AG04450 (cell line): ENCODE data around the gene SLC25A25. TPM values are rescaled to one million over a fixed set of nuclear protein-coding genes. Genes with fewer than 3 reads are reported as not detected.

Experiments used
- CTCF ChIA-PET: fragments of 300-600, 350-600 bp; formaldehyde crosslinking; extraction: SDS; loops from one replicate; lab custom pipeline; 2022; ENCODE audit warnings: antibody characterized with exemption, inconsistent platforms; lab: Charles Lee
- POLR2A ChIA-PET: fragments of 350-600 bp; formaldehyde crosslinking; extraction: SDS; loops from one replicate; lab custom pipeline; 2021; ENCODE audit warnings: antibody characterized with exemption, inconsistent platforms; lab: Yijun Ruan, JAX
- DNase-seq: peaks from one replicate; pipeline ENCODE4 v3.0.0-alpha.2; 2011; ENCODE audit warnings: low read depth, low spot score
- H3K27ac ChIP-seq: one replicate; pipeline ENCODE4 v1.5.1; 2012; ENCODE audit warnings: low read depth, low read length, control low read depth
- H3K27me3 ChIP-seq: one replicate; pipeline ENCODE4 v1.6.0; 2012; ENCODE audit warnings: low read length; ENCODE audit not compliant: control insufficient read depth, insufficient read depth
- H3K4me3 ChIP-seq: 2 replicates; pipeline ENCODE4 v1.5.1; 2011; ENCODE audit warnings: mild to moderate bottlenecking, low read depth, low read length, control low read depth
- H3K9me3 ChIP-seq: 2 replicates; pipeline ENCODE4 v1.5.1; 2012; ENCODE audit warnings: low read length; ENCODE audit not compliant: control insufficient read depth, insufficient read depth
- polyA plus RNA-seq: library from polyadenylated mRNA; depleted of rRNA; stranded (reverse); fragments of >200 nt; gene quantifications from 2 replicates; pipeline ENCODE4 v1.2.3, GENCODE V29; 2011
- TF ChIP-seq, protein P1 (sequence below): IDR thresholded peaks from 2 replicates; pipeline ENCODE4 v1.5.1; 2011; ENCODE audit warnings: low read depth, low read length, control low read depth, inconsistent platforms

Gene SLC25A25
- polyA plus RNA-seq, 1 experiment = 12.0 TPM

DNA sequence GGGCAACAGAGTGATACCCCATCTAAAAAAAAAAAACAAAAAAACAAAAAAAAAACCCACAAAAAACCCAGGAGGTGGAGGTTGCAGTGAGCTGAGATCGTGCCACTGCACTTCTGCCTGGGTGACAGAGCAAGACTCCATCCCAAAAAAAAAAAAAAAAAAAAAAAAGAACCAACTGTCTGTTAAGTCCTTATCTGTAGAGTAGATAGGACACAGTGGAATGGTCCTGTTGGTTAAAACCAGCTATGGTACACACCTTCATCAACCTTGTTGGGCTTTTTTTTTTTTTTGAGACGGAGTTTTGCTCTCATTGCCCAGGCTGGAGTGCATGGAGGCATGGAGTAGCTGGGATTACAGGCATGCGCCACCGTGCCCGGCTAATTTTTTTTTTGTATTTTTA, 12.2 kb downstream of the SLC25A25 start:
- no peak overlapping the region for H3K4me3 ChIP-seq
- DNase-seq = no peak
- CTCF ChIA-PET = interaction anchor here (0.7 to 2.9 kb wide), 3 partner anchors 37 to 283 kb away, joined by 3 to 11 read pairs (median 7); no protein-coding TSS in a partner anchor
- H3K9me3 ChIP-seq = no peaks in the 10 kb centered on the region
- peak overlapping the region; percentile 59 for H3K27ac ChIP-seq
- POLR2A ChIA-PET = interaction anchor here (2.5 kb wide), 1 partner anchor 13 kb away, joined by 25 read pairs; the partner anchor contains the start of genes NAIF1 and SLC25A25
- TF ChIP-seq, protein P1, sequence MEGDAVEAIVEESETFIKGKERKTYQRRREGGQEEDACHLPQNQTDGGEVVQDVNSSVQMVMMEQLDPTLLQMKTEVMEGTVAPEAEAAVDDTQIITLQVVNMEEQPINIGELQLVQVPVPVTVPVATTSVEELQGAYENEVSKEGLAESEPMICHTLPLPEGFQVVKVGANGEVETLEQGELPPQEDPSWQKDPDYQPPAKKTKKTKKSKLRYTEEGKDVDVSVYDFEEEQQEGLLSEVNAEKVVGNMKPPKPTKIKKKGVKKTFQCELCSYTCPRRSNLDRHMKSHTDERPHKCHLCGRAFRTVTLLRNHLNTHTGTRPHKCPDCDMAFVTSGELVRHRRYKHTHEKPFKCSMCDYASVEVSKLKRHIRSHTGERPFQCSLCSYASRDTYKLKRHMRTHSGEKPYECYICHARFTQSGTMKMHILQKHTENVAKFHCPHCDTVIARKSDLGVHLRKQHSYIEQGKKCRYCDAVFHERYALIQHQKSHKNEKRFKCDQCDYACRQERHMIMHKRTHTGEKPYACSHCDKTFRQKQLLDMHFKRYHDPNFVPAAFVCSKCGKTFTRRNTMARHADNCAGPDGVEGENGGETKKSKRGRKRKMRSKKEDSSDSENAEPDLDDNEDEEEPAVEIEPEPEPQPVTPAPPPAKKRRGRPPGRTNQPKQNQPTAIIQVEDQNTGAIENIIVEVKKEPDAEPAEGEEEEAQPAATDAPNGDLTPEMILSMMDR = no peak
- H3K27me3 ChIP-seq = no peaks in the 10 kb centered on the region

DNA sequence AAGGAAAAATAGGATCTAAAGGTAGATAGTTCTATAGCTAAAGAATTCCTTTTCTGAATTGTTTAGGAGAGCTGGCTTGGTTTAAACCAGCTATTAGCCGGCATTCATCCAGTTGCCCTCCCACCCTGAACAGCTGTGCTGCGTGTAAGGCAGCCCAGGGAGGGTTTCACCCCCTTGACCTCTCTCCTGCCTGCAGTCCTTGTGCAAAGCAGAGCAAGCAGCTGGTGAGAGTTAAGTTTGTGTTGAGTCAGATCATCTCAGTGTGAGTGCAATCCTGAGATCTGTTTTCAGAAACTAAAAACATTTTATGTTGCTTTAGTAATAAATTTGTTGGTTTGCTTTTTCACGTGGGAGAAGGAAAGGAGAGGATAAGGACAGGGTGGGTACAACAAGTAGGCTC, 13.0 kb downstream of the SLC25A25 start:
- ChIA-PET POLR2A (interaction anchor here (0.9 to 2.5 kb wide), 8 partner anchors 9 to 79 kb away, joined by 3 to 25 read pairs (median 6); partner anchors contain the start of genes NAIF1 and SLC25A25), CTCF (interaction anchor here (0.8 to 2.9 kb wide), 2 partner anchors 37 to 137 kb away, joined by 3 to 11 read pairs; no protein-coding TSS in a partner anchor)
- Histone ChIP-seq H3K27me3 (no peaks in the 10 kb centered on the region), H3K27ac (peak overlapping the region; percentile 93), H3K4me3 (no peak overlapping the region), H3K9me3 (no peaks in the 10 kb centered on the region)
- DNase-seq = peak; percentile 96
- TF ChIP-seq, protein P1 = no peak

GRCh38 chr9:128082151-128082550, 14.1 kb downstream of the SLC25A25 start:
- ChIA-PET CTCF (no interaction called here), POLR2A (interaction anchor here (0.7 to 2.5 kb wide), 4 partner anchors 9 to 79 kb away, joined by 3 to 25 read pairs (median 6); partner anchors contain the start of genes NAIF1 and SLC25A25)
- TF ChIP-seq, protein P1 = no peak
- Histone ChIP-seq H3K27ac (peak overlapping the region; percentile 93), H3K27me3 (no peaks in the 10 kb centered on the region), H3K4me3 (no peak overlapping the region), H3K9me3 (no peaks in the 10 kb centered on the region)
- no peak for DNase-seq

DNA sequence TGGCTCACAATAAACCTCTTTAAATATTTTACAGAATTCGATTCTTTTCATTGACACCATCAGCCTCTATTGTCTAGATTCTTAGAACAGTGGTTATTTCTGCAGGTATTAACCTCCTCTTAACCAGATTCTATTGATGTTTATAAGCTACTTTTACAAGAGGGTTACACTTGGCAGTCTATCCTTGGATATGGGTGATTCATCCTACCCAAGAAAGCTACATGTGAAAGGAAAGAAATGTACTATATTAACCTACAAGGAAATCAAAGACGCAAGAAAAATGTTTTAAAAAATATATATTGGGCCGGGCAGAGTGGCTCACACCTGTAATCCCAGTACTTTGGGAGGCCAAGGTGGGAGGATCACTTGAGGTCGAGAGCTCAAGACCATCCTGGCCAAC, 16.7 kb downstream of the SLC25A25 start:
- Histone ChIP-seq H3K9me3 (no peaks in the 10 kb centered on the region), H3K27me3 (no peaks in the 10 kb centered on the region), H3K4me3 (no peak overlapping the region), H3K27ac (no peak overlapping the region)
- DNase-seq = no peak
- ChIA-PET POLR2A (interaction anchor here (0.8 kb wide), 1 partner anchor 12 kb away, joined by 3 read pairs; no protein-coding TSS in a partner anchor), CTCF (interaction anchor here (0.7 to 2.0 kb wide), 5 partner anchors 8 to 142 kb away, joined by 3 to 11 read pairs (median 8); no protein-coding TSS in a partner anchor)
- TF ChIP-seq, protein P1 = no peak

DNA sequence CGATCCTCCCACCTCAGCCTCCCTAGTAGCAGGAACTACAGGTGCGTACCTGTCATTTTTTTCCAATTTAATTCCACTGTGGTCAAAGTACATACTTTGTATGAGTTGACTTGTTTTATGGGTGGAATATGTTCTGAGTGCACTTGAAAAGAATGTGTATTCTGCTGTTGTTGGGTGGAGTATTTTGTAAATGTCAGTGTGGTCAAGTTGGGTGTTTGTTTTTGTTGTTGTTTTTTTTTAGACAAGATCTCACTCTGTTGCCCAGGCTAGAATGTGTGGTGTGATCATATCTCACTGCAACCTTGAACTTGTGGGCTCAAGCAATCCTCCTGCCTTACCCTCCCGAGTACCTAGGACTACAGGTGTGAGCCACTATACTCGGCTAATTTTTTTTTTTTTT, 17.9 kb downstream of the SLC25A25 start:
- TF ChIP-seq, protein P1 = no peak
- POLR2A ChIA-PET = no interaction called here
- CTCF ChIA-PET = interaction anchor here (2.0 to 3.7 kb wide), 2 partner anchors 32 to 143 kb away, joined by 11 to 26 read pairs; no protein-coding TSS in a partner anchor
- Histone ChIP-seq H3K27ac (no peak overlapping the region), H3K4me3 (no peak overlapping the region), H3K27me3 (no peaks in the 10 kb centered on the region), H3K9me3 (no peaks in the 10 kb centered on the region)
- no peak for DNase-seq
